Gastroesophageal sphincter (tissue), 4 donors: Measurements from ENCODE around the gene MSANTD3. TPM values are rescaled to one million over a fixed set of nuclear protein-coding genes. Genes with fewer than 3 reads are reported as not detected.

Experiments
- ATAC-seq: fragments of 150-250 bp; one replicate; pipeline ENCODE4 v1.9.1; 2016; ENCODE audit warnings: mild to moderate bottlenecking, moderate library complexity
- H3K27ac ChIP-seq, 4 donors: fragments of 200-600 bp; sonication (generic) in 3 of 4; 1 replicate in 3 of 4; 2 replicates in 1 of 4; pipeline ENCODE4 v1.5.1; 2016 to 2019
- H3K27me3 ChIP-seq: fragments of 200-600 bp; sonication (generic); one replicate; pipeline ENCODE4 v1.5.1; 2019
- H3K36me3 ChIP-seq, 2 donors: fragments of 200-600 bp; sonication (generic); one replicate each; pipeline ENCODE4 v1.5.1; 2019; ENCODE audit warnings: control low read depth in 1 of 2
- H3K4me1 ChIP-seq, 3 donors: fragments of 200-600 bp; sonication (generic); 1 replicate in 2 of 3; 2 replicates in 1 of 3; pipeline ENCODE4 v1.5.1; 2016 to 2019; ENCODE audit warnings: control low read depth in 2 of 3
- H3K4me3 ChIP-seq, 2 donors: fragments of 200-600 bp; sonication (generic); one replicate each; pipeline ENCODE4 v1.5.1; 2019; ENCODE audit warnings: mild to moderate bottlenecking in 1 of 2, moderate library complexity in 1 of 2
- H3K9me3 ChIP-seq, 3 donors: fragments of 200-600 bp; sonication (generic); one replicate each; pipeline ENCODE4 v1.5.1; 2017 to 2019; ENCODE audit warnings: control low read depth in 2 of 3
- EP300 ChIP-seq: sonication (generic); formaldehyde crosslinking; IDR thresholded peaks from one replicate; pipeline ENCODE4 v1.6.1; 2017; ENCODE audit warnings: antibody characterized with exemption, mild to moderate bottlenecking
- POLR2A ChIP-seq, 2 donors: fragments of 450-650 bp; IDR thresholded peaks; one replicate each; pipeline ENCODE4 v1.6.1; 2017; ENCODE audit warnings: antibody characterized with exemption in 2 of 2, mild to moderate bottlenecking in 2 of 2, moderate library complexity in 1 of 2
- POLR2AphosphoS5 ChIP-seq: sonication (generic); formaldehyde crosslinking; IDR thresholded peaks from one replicate; pipeline ENCODE4 v1.6.1; 2017; ENCODE audit warnings: antibody characterized with exemption
- WGBS, 2 donors: methylation state at CpG; one replicate each; pipeline ENCODE4 v1.1.5; 2018; ENCODE audit warnings: low coverage in 1 of 2; 5-methylcytosine and 5-hydroxymethylcytosine counted together
- total RNA-seq, 4 donors: library from RNA; depleted of rRNA; stranded (reverse); fragments of >200 nt; gene quantifications; one replicate each; pipeline ENCODE4 v1.1.0, GENCODE V29; 2016
- TF ChIP-seq, protein P1 (sequence below), 4 experiments: fragments of 200-600 bp in 2 of 4; fragments of 450-650 bp in 2 of 4; sonication (generic) in 1 of 4; IDR thresholded peaks; one replicate each; pipeline ENCODE4 v1.5.1; 2017 to 2019; ENCODE audit warnings: antibody characterized with exemption in 4 of 4, mild to moderate bottlenecking in 2 of 4, moderate library complexity in 2 of 4

Gene MSANTD3
- total RNA-seq, 4 donors from 2014 or later, result 19.1 to 56.9 (median 34.8) TPM

DNA sequence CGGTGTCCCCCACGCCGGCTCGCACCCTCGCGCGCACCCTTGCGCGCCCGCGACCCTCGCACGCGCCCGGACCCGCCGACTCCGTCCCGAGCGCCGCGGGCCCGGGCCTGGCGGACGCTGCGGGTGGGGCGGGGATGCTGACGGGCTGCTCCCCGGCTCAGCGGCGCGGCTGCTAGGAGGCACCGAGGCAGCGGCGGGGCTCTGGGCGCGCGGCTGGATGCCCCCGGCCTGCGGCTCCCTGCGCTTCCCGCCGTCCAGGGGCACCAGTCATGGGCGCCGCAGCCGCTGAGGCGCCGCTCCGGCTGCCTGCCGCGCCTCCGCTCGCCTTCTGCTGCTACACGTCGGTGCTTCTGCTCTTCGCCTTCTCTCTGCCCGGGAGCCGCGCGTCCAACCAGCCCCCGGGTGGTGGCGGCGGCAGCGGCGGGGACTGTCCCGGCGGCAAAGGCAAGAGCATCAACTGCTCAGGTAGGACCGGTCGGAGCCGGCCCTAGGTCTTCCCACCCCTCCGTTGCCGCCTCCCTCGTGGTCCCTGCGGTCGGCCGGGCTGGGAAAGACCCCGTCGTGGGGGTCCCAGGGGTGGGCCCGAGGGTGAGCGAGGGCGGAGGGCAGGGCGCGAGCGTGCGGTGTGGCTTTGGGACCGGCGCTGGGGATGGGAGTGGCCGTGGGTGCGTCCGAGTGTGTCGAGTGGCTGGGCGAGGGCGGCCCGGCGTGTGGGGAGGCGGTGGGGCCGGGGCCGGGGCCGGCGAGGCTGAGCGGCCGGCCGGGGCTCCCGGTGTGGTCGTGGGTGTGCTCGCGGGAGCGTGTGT lies 46.5 kb downstream of the MSANTD3 start:
- peak overlapping the region in 1 of 4 donors; percentile 51 for H3K27ac ChIP-seq
- ATAC-seq, result peak; percentile 76
- H3K9me3 ChIP-seq, result no peaks in the 10 kb centered on the region
- H3K4me1 ChIP-seq, result peaks cover 0 to 16% (median 0%) of the 10 kb centered on the region in 3 donors
- TF ChIP-seq POLR2AphosphoS5, result no peak
- TF ChIP-seq, protein P1, sequence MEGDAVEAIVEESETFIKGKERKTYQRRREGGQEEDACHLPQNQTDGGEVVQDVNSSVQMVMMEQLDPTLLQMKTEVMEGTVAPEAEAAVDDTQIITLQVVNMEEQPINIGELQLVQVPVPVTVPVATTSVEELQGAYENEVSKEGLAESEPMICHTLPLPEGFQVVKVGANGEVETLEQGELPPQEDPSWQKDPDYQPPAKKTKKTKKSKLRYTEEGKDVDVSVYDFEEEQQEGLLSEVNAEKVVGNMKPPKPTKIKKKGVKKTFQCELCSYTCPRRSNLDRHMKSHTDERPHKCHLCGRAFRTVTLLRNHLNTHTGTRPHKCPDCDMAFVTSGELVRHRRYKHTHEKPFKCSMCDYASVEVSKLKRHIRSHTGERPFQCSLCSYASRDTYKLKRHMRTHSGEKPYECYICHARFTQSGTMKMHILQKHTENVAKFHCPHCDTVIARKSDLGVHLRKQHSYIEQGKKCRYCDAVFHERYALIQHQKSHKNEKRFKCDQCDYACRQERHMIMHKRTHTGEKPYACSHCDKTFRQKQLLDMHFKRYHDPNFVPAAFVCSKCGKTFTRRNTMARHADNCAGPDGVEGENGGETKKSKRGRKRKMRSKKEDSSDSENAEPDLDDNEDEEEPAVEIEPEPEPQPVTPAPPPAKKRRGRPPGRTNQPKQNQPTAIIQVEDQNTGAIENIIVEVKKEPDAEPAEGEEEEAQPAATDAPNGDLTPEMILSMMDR (IDR thresholded peaks at IDR 0.05), result no peak
- no peak for TF ChIP-seq POLR2A (IDR thresholded peaks at IDR 0.05)
- no peak for TF ChIP-seq EP300
- 0% methylated on average over 5 of the region's 108 CpGs; no CpG with 5 or more reads in 1 of the 2 donors for WGBS, 2 donors
- peaks cover 9% of the 10 kb centered on the region for H3K27me3 ChIP-seq
- H3K36me3 ChIP-seq, result no peaks in the 10 kb centered on the region
- H3K4me3 ChIP-seq, result peak overlapping the region; percentile 43 to 72

DNA sequence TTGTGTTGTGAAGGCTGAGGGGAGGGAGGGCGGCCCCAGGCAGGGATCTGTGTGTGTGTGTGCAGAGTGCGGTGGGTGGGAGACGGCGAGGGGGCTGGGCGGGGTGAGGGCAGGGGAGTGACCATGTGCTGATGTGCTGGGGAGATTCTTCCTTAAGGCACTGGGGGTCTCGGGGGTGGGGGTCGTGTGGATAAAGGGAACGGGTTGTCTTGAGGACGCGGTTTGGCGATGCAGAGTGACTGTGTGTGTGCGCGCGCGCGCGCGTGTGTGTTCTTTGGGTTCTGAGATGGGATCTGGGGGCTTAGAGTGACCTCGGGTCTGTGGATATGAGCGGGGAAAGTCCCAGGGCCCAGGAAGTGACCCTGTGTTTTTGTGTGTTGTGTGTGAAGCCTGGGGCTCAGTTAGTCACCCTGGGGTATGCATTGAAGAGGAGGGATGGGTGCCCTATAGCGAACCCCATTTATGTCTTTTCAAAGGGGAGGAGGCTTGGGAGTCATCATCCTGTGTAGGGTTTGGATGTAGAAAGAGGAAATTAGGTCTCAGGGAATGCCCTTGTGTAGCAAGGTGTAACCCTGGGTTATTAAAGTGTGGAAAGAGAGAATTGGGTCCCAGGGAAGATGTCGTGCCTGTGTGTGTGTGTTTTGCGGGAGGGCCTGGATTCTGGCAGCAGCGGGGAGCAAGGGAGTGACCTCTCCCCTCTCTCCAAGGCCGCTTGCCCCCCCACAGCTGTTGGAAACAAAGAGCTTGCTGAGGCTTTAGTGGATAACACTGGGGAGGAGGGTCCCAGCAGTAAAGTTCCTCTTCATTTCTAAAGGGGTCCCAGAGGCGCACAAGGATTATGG lies 47.4 kb downstream of the MSANTD3 start:
- H3K27me3 ChIP-seq, result peaks cover 9% of the 10 kb centered on the region
- ATAC-seq, result no peak
- TF ChIP-seq POLR2A (IDR thresholded peaks at IDR 0.05) (no peak), EP300 (no peak), POLR2AphosphoS5 (no peak)
- TF ChIP-seq, protein P1 (IDR thresholded peaks at IDR 0.05), result no peak
- no peaks in the 10 kb centered on the region for H3K36me3 ChIP-seq
- peaks cover 0 to 16% (median 0%) of the 10 kb centered on the region in 3 donors for H3K4me1 ChIP-seq
- WGBS, 2 donors, result 23 to 50% methylated on average over 9 to 17 of the region's 26 CpGs
- peak overlapping the region; percentile 43 to 72 for H3K4me3 ChIP-seq
- H3K27ac ChIP-seq, result peak overlapping the region in 1 of 4 donors; percentile 51
- no peaks in the 10 kb centered on the region for H3K9me3 ChIP-seq

DNA sequence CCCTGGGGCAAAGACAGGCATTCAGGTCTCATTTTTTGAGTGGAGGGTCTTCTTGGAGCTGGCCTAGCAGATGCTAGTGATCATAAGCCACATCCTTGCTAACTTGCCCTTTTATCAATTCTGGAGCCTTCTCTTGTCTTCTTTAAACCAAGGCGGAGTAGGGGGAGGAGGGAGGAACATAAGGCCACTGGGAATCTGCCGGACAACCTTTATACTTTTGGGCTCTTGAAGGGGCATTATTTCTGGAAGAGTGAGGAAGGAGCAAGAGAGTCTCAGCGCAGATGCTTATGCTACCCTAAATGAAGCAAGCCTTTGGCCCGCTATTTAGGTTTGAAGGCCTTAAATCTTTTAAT lies 48.0 kb downstream of the MSANTD3 start:
- Histone ChIP-seq H3K4me1 (peaks cover 0 to 16% (median 0%) of the 10 kb centered on the region in 3 donors), H3K27ac (no peak overlapping the region), H3K9me3 (no peaks in the 10 kb centered on the region), H3K27me3 (peaks cover 9% of the 10 kb centered on the region), H3K36me3 (no peaks in the 10 kb centered on the region), H3K4me3 (no peak overlapping the region)
- WGBS, 2 donors, result 100% methylated on average over 2 to 4 of the region's 4 CpGs
- ATAC-seq, result no peak
- no peak for TF ChIP-seq EP300
- TF ChIP-seq, protein P1 (IDR thresholded peaks at IDR 0.05), result no peak
- TF ChIP-seq POLR2A (IDR thresholded peaks at IDR 0.05), result no peak
- no peak for TF ChIP-seq POLR2AphosphoS5

DNA sequence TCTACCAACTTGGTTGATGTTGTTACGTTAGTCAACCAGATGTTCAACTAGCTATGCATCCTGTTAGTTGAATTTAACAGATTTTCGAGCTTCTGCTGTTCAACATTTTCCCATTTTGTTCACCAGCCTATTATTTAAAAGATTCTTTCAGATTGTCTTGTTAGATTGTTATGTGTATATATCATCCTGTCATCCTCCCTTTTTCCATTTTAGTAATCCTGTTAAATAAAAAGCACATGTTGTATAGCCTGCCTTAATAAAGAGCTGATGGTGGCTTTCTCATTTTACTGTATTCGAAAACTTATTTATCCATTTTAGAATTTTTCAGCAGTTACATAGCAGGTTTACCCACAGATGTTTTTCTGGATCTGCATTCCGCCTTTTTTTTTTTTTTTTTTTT lies 50.3 kb downstream of the MSANTD3 start:
- H3K4me1 ChIP-seq, result peaks cover 0 to 16% (median 0%) of the 10 kb centered on the region in 3 donors
- H3K9me3 ChIP-seq, result no peaks in the 10 kb centered on the region
- no peak for TF ChIP-seq EP300
- no peak overlapping the region for H3K4me3 ChIP-seq
- 100% methylated on average over 2 to 4 of the region's 4 CpGs for WGBS, 2 donors
- no peaks in the 10 kb centered on the region for H3K36me3 ChIP-seq
- ATAC-seq, result no peak
- peaks cover 9% of the 10 kb centered on the region for H3K27me3 ChIP-seq
- no peak overlapping the region for H3K27ac ChIP-seq

DNA sequence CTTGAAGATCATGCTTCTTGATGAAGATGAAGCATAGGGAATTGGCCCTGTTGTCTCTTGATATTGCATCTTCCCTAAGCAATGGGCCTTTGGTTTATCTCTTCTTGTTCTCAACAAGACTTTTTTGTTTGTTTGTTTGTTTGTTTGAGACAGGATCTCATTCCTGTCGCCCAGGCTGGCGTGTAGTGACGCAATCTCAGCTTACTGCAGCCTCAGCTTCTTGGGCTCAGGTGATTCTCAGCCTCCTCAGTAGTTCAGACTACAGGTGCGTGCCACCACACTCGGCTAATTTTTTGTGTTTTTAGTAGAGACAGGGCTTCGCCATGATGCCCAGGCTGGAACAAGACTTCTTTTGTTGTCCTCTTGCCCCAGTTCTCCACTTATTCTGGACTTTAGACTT lies 51.2 kb downstream of the MSANTD3 start:
- no peak overlapping the region for H3K27ac ChIP-seq
- no peaks in the 10 kb centered on the region for H3K36me3 ChIP-seq
- H3K9me3 ChIP-seq, result no peaks in the 10 kb centered on the region
- TF ChIP-seq POLR2AphosphoS5, result no peak
- no peak for TF ChIP-seq POLR2A (IDR thresholded peaks at IDR 0.05)
- TF ChIP-seq EP300, result no peak
- TF ChIP-seq, protein P1 (IDR thresholded peaks at IDR 0.05), result no peak
- peaks cover 0 to 11% (median 0%) of the 10 kb centered on the region in 3 donors for H3K4me1 ChIP-seq
- H3K27me3 ChIP-seq, result peaks cover 9% of the 10 kb centered on the region
- no peak overlapping the region for H3K4me3 ChIP-seq
- WGBS, 2 donors, result 92 to 100% methylated on average over 4 to 6 of the region's 6 CpGs
- no peak for ATAC-seq
